ENCODE measurements around the gene LYRM1. TPM values are rescaled to one million over a fixed set of nuclear protein-coding genes. Genes with fewer than 3 reads are reported as not detected.

LYRM1 gene
- total and polyA plus RNA-seq, 4 donors, result 27.8 to 50.5 (median 31.1) TPM

GRCh38 chr16:20875355-20875650, 25.3 kb upstream of the LYRM1 start:
- no peaks in the 10 kb centered on the region for H3K27me3 ChIP-seq (ENCODE audit: control insufficient read depth in 3 of 3, insufficient read depth in 3 of 3, low read length in 2 of 3)
- H3K27ac ChIP-seq (ENCODE audit: low read depth in 1 of 2, low read length in 1 of 2), result no peak overlapping the region
- H3K9ac ChIP-seq (ENCODE audit: insufficient read depth in 1 of 2, low read length in 2 of 2), result no peak overlapping the region
- 56 to 75% methylated on average over 1 of the region's 1 CpG for WGBS, 2 donors
- peaks cover 12 to 62% (median 18%) of the 10 kb centered on the region in 5 donors for H3K4me1 ChIP-seq (ENCODE audit: control insufficient read depth in 5 of 5, insufficient read depth in 5 of 5, low read length in 5 of 5)
- ATAC-seq (ENCODE audit: insufficient read depth, low FRiP score) (no peak), DNase-seq (no peak)
- peaks cover 0 to 2% (median under 1%) of the 10 kb centered on the region in 4 donors for H3K36me3 ChIP-seq (ENCODE audit: control insufficient read depth in 4 of 4, insufficient read depth in 4 of 4, low read length in 4 of 4)
- no peak overlapping the region for H3K4me3 ChIP-seq
- no peaks in the 10 kb centered on the region for H3K9me3 ChIP-seq (ENCODE audit: control insufficient read depth in 4 of 4, insufficient read depth in 3 of 4, low read length in 3 of 4)
- TF ChIP-seq CTCF (IDR thresholded peaks at IDR 0.05; ENCODE audit: control extremely low read depth, extremely low read depth), result no peak

GRCh38 chr16:20878682-20879147, 21.9 kb upstream of the LYRM1 start:
- WGBS, 2 donors, result 82 to 91% methylated on average over 5 of the region's 5 CpGs
- no peaks in the 10 kb centered on the region for H3K9me3 ChIP-seq (ENCODE audit: control insufficient read depth in 4 of 4, insufficient read depth in 3 of 4, low read length in 3 of 4)
- TF ChIP-seq CTCF (IDR thresholded peaks at IDR 0.05; ENCODE audit: control extremely low read depth, extremely low read depth), result no peak
- H3K4me1 ChIP-seq (ENCODE audit: control insufficient read depth in 5 of 5, insufficient read depth in 5 of 5, low read length in 5 of 5), result peaks cover 0 to 51% (median 4%) of the 10 kb centered on the region in 5 donors
- no peak for DNase-seq
- H3K36me3 ChIP-seq (ENCODE audit: control insufficient read depth in 4 of 4, insufficient read depth in 4 of 4, low read length in 4 of 4), result peaks cover 0 to 2% (median under 1%) of the 10 kb centered on the region in 4 donors
- peak overlapping the region; percentile 12 to 61 for H3K27ac ChIP-seq (ENCODE audit: low read depth in 1 of 2, low read length in 1 of 2)
- no peak overlapping the region for H3K4me3 ChIP-seq
- no peaks in the 10 kb centered on the region for H3K27me3 ChIP-seq (ENCODE audit: control insufficient read depth in 3 of 3, insufficient read depth in 3 of 3, low read length in 2 of 3)
- no peak for ATAC-seq (ENCODE audit: insufficient read depth, low FRiP score)
- no peak overlapping the region for H3K9ac ChIP-seq (ENCODE audit: insufficient read depth in 1 of 2, low read length in 2 of 2)

GRCh38 chr16:20879175-20880040, 21.2 kb upstream of the LYRM1 start:
- Histone ChIP-seq H3K9ac (ENCODE audit: insufficient read depth in 1 of 2, low read length in 2 of 2) (no peak overlapping the region), H3K36me3 (ENCODE audit: control insufficient read depth in 4 of 4, insufficient read depth in 4 of 4, low read length in 4 of 4) (peaks cover 0 to 5% (median under 1%) of the 10 kb centered on the region in 4 donors), H3K9me3 (ENCODE audit: control insufficient read depth in 4 of 4, insufficient read depth in 3 of 4, low read length in 3 of 4) (no peaks in the 10 kb centered on the region), H3K27ac (ENCODE audit: low read depth in 1 of 2, low read length in 1 of 2) (peak overlapping the region in 1 of 2 donors; percentile 21), H3K27me3 (ENCODE audit: control insufficient read depth in 3 of 3, insufficient read depth in 3 of 3, low read length in 2 of 3) (no peaks in the 10 kb centered on the region), H3K4me3 (no peak overlapping the region), H3K4me1 (ENCODE audit: control insufficient read depth in 5 of 5, insufficient read depth in 5 of 5, low read length in 5 of 5) (peaks cover 0 to 47% (median 4%) of the 10 kb centered on the region in 5 donors)
- WGBS, 2 donors, result 50 to 70% methylated on average over 7 of the region's 7 CpGs
- TF ChIP-seq CTCF (IDR thresholded peaks at IDR 0.05; ENCODE audit: control extremely low read depth, extremely low read depth), result no peak
- DNase-seq (no peak), ATAC-seq (ENCODE audit: insufficient read depth, low FRiP score) (no peak)

All from lung (tissue), 12 donors.